K562 (cell line): ENCODE results near the gene ABCA7. TPM values are rescaled to one million over a fixed set of nuclear protein-coding genes. Genes with fewer than 3 reads are reported as not detected.

Experiments used
- ATAC-seq: fragments of 200-7000 bp; cut with Tn5 transposase; 3 replicates; pipeline ENCODE4 v1.9.1; 2020; ENCODE audit warnings: moderate library complexity
- BruUV-seq: library from RNA; stranded (reverse); fragments of 400-500 nt; replicated peaks from 2 replicates; lab custom pipeline; 2021; lab: Mats Ljungman, UMichigan
- CTCF ChIA-PET: fragments of 300-600 bp; formaldehyde crosslinking; extraction: SDS; loops from one replicate; lab custom pipeline; 2021; ENCODE audit warnings: low intra/inter-chr PET ratio; lab: Yijun Ruan, JAX
- POLR2A ChIA-PET: fragments of 300-600, 350-650 bp; sonication (Branson Sonifier 250); formaldehyde crosslinking; extraction: SDS; loops from one replicate; lab custom pipeline; 2021; ENCODE audit warnings: antibody characterized with exemption, inconsistent platforms; lab: Yijun Ruan, JAX
- DNase-seq, 4 experiments: peaks; one replicate each; pipeline versions ENCODE4 v3.0.0 to v3.0.0-alpha.2; 2011 to 2018; ENCODE audit warnings: low spot score in 3 of 4, mixed read lengths in 3 of 4; ENCODE audit errors: extremely low read depth in 1 of 4
- FAIRE-seq: peaks from 2 replicates; lab custom pipeline; 2011; peaks lifted over from hg19 to GRCh38; lab: Jason Lieb, UNC
- H2AFZ ChIP-seq: 2 replicates; pipeline ENCODE4 v1.6.0; 2011; ENCODE audit warnings: low read depth, low read length, control low read depth, inconsistent platforms
- H3K27ac ChIP-seq: fragments of 200-600 bp; 3 replicates; pipeline ENCODE4 v1.8.0; 2011; ENCODE audit warnings: low read depth, mild to moderate bottlenecking, control low read depth, inconsistent platforms, low read length, moderate library complexity, mixed read lengths; ENCODE audit errors: extremely low read depth
- H3K27me3 ChIP-seq, 2 experiments: fragments of 300-600 bp in 1 of 2; 2 replicates in 1 of 2; 3 replicates in 1 of 2; pipeline versions ENCODE4 v1.6.0 to v1.8.0; 2011; ENCODE audit warnings: inconsistent platforms in 2 of 2, low read length in 2 of 2, mild to moderate bottlenecking in 1 of 2, mixed read lengths in 1 of 2, moderate library complexity in 1 of 2; ENCODE audit not compliant: control insufficient read depth in 2 of 2, insufficient read depth in 2 of 2
- H3K36me3 ChIP-seq: fragments of 300-600 bp; 3 replicates; pipeline ENCODE4 v1.8.0; 2011; ENCODE audit warnings: mild to moderate bottlenecking, low read length, inconsistent platforms; ENCODE audit not compliant: control insufficient read depth, insufficient read depth
- H3K4me1 ChIP-seq, 2 experiments: fragments of 200-600 bp in 1 of 2; replicated peaks in 1 of 2; 2 replicates in 1 of 2; 3 replicates in 1 of 2; pipeline versions ENCODE4 v1.5.1 to v1.8.0; 2011; ENCODE audit warnings: inconsistent platforms in 2 of 2, low read length in 2 of 2, mild to moderate bottlenecking in 1 of 2, mixed read lengths in 1 of 2, moderate library complexity in 1 of 2; ENCODE audit not compliant: control insufficient read depth in 2 of 2, insufficient read depth in 2 of 2
- H3K4me2 ChIP-seq: 2 replicates; pipeline ENCODE4 v1.6.1; 2011; ENCODE audit warnings: low read length, control low read depth, inconsistent platforms, mixed read lengths; ENCODE audit not compliant: insufficient read depth
- H3K4me3 ChIP-seq: fragments of 200-600 bp; sonication (generic), shearing (Covaris generic); 2 replicates; pipeline ENCODE4 v1.5.1; 2016; ENCODE audit warnings: control low read depth, inconsistent platforms
- H3K79me2 ChIP-seq: fragments of 200-600 bp; 3 replicates; pipeline ENCODE4 v1.8.0; 2011; ENCODE audit warnings: low read length, inconsistent platforms; ENCODE audit not compliant: control insufficient read depth, insufficient read depth
- H3K9ac ChIP-seq, 2 experiments: 2 replicates each; pipeline versions ENCODE4 v1.6.0 to v1.6.1; 2011; ENCODE audit warnings: low read depth in 2 of 2, low read length in 2 of 2, control low read depth in 1 of 2, inconsistent platforms in 1 of 2, mild to moderate bottlenecking in 1 of 2, mixed read lengths in 1 of 2; ENCODE audit not compliant: insufficient read depth in 1 of 2
- H3K9me1 ChIP-seq: one replicate; pipeline ENCODE4 v1.6.0; 2011; ENCODE audit warnings: inconsistent platforms, mild to moderate bottlenecking, low read length, moderate library complexity; ENCODE audit not compliant: control insufficient read depth, insufficient read depth
- H3K9me3 ChIP-seq: replicated peaks from 2 replicates; pipeline ENCODE4 v1.5.1; 2011; ENCODE audit warnings: low read depth, low read length, inconsistent platforms; ENCODE audit not compliant: control insufficient read depth, insufficient read depth
- H4K20me1 ChIP-seq: replicated peaks from 2 replicates; pipeline ENCODE4 v1.6.1; 2011; ENCODE audit warnings: low read length, inconsistent platforms, mixed read lengths; ENCODE audit not compliant: control insufficient read depth, insufficient read depth
- HEY1 ChIP-seq: fragments of 250-450 bp; sonication (Bioruptor Pico); IDR thresholded peaks from 2 replicates; pipeline ENCODE4 v1.5.0; 2020; ENCODE audit warnings: mild to moderate bottlenecking, moderate library complexity, borderline replicate concordance
- MITF ChIP-seq: IDR thresholded peaks from 2 replicates; pipeline ENCODE4 v1.6.1; 2014; ENCODE audit warnings: antibody characterized with exemption
- STAT5B ChIP-seq: fragments of 250-450 bp; sonication (Bioruptor Pico); IDR thresholded peaks from 2 replicates; pipeline ENCODE4 v1.8.0; 2021; ENCODE audit warnings: mild to moderate bottlenecking, inconsistent platforms
- ZNF280B ChIP-seq: fragments of 250-450 bp; sonication (Bioruptor Pico); IDR thresholded peaks from 2 replicates; pipeline ENCODE4 v1.5.1; 2021; ENCODE audit warnings: mild to moderate bottlenecking
- ZNF77 ChIP-seq: fragments of 250-450 bp; sonication (Bioruptor Pico); IDR thresholded peaks from 2 replicates; pipeline ENCODE4 v1.5.0; 2020
- WGBS: fragments of 100-300 bp; shearing (Covaris generic); methylation state at CpG from one replicate; pipeline ENCODE4 v1.1.6; 2016; ENCODE audit warnings: low coverage, mixed read lengths; ENCODE audit not compliant: insufficient coverage; ENCODE audit errors: missing lambda C conversion rate; 5-methylcytosine and 5-hydroxymethylcytosine counted together
- in situ Hi-C: fragments of 300-500 bp; cut with MboI; formaldehyde crosslinking; loops from 4 replicates; pipeline ENCODE4 v1.15.0; 2018; ENCODE audit warnings: inconsistent platforms, mixed read lengths
- intact Hi-C: fragments of 100-400 bp; cut with micrococcal nuclease; formaldehyde crosslinking; loops from 2 replicates; pipeline ENCODE4 v1.14.2; 2022
- polyA plus RNA-seq, 8 experiments: library from polyadenylated mRNA; depleted of rRNA in 4 of 8; stranded (reverse) in 5 of 8; unstranded in 3 of 8; fragments of >200 nt; fragmentation: Nextera tagmentation in 2 of 8; fragmentation: Illumina TruSeq in 1 of 8; extraction: Ambion mirVana in 2 of 8; extraction: Trizol in 1 of 8; gene quantifications; 2 replicates each; pipeline versions ENCODE4 v1.2.1 to v1.2.3, GENCODE V29; 2011 to 2014; ENCODE audit warnings: inconsistent platforms in 1 of 8, missing spikeins in 1 of 8
- total RNA-seq, 7 experiments: library from RNA; depleted of rRNA in 6 of 7; stranded (reverse); fragments of >200 nt in 6 of 7; fragmentation: Illumina TruSeq in 2 of 7; extraction: Trizol in 2 of 7; gene quantifications; 2 replicates each; pipeline versions ENCODE4 v1.2.1 to v1.2.3, GENCODE V29; 2011 to 2021; ENCODE audit warnings: low replicate concordance in 1 of 7

Gene ABCA7
- total and polyA plus RNA-seq, 9 of the 15 experiments (the other 6 are each of a cell fraction or from before 2014, with no cell fraction given): 2.3 to 96.1 (median 31.2) TPM

- FAIRE-seq (peak; percentile 46), DNase-seq (no peak), ATAC-seq (no peak)
- no peak overlapping the region for H3K9ac ChIP-seq
- no peaks in the 10 kb centered on the region for H3K27me3 ChIP-seq
- no peak overlapping the region for H3K27ac ChIP-seq
- no peak overlapping the region for H2AFZ ChIP-seq
- H3K9me1 ChIP-seq: no peaks in the 10 kb centered on the region
- intact Hi-C loops (no loop called here), in situ Hi-C loops (no loop called here)
- CTCF ChIA-PET: no interaction called here
- POLR2A ChIA-PET: interaction anchor here (0.6 to 1.1 kb wide), 4 partner anchors 9 to 163 kb away, joined by 3 to 4 read pairs (median 4); partner anchors contain the start of gene RNU6-2
- H4K20me1 ChIP-seq: 0 out of 2 replicates have a peak, but pooled peaks cover 4% of the 10 kb centered on the region
- no peak for TF ChIP-seq HEY1
- no peak for TF ChIP-seq MITF
- TF ChIP-seq ZNF77: no peak
- no peak for TF ChIP-seq STAT5B (CRISPR knock-in tag)
- TF ChIP-seq ZNF280B: no peak
- no peaks in the 10 kb centered on the region for H3K9me3 ChIP-seq
- H3K79me2 ChIP-seq: no peaks in the 10 kb centered on the region
- no peak overlapping the region for H3K4me3 ChIP-seq
- BruUV-seq: no TSS peak
- peaks cover 80% of the 10 kb centered on the region for H3K36me3 ChIP-seq
- 84% methylated on average over 3 of the region's 3 CpGs for WGBS
- H3K4me1 ChIP-seq: peaks cover 0 to 40% of the 10 kb centered on the region in 2 experiments; a peak in 2 of 5 replicates
- H3K4me2 ChIP-seq: no peak overlapping the region
Observed at GRCh38 chr19:1057176-1057855, 17.4 kb downstream of the ABCA7 start.
